ENCODE results near the gene PPIA. TPM values are rescaled to one million over a fixed set of nuclear protein-coding genes. Genes with fewer than 3 reads are reported as not detected.

The PPIA gene
- total RNA-seq, 2 experiments from 2014 or later: 2,573 to 2,935 TPM

- no TSS peak for BruUV-seq (replicated peaks)
Observed at GRCh38 chr7:44791278-44792219, 4.9 kb upstream of the PPIA start.

GRCh38 chr7:44793919-44794318, 2.6 kb upstream of the PPIA start:
- Histone ChIP-seq H2AFZ (ENCODE audit: low read length) (no peak overlapping the region), H3K4me1 (ENCODE audit: insufficient read depth, low read length, poor library complexity, severe bottlenecking) (peaks cover 21% of the 10 kb centered on the region), H3K36me3 (ENCODE audit: insufficient read depth, low read length) (peaks cover 23% of the 10 kb centered on the region), H4K20me1 (ENCODE audit: insufficient read depth, low read length) (peaks cover 15% of the 10 kb centered on the region), H3K79me2 (ENCODE audit: insufficient read depth, low read depth, low read length) (peaks cover 32% of the 10 kb centered on the region), H3K27ac (ENCODE audit: low read depth, low read length, poor library complexity, severe bottlenecking) (no peak overlapping the region), H3K4me3 (ENCODE audit: low read depth, low read length, poor library complexity, severe bottlenecking) (no peak overlapping the region), H3K4me2 (ENCODE audit: low read length) (no peak overlapping the region), H3K9me2 (ENCODE audit: insufficient read depth, low read length) (no peaks in the 10 kb centered on the region), H3K9me3 (ENCODE audit: low read length) (no peaks in the 10 kb centered on the region)
- DNase-seq (ENCODE audit: low spot score): no peak
- CTCF ChIA-PET (ENCODE audit: unreplicated experiment): no interaction called here
- intact Hi-C loops (cut with micrococcal nuclease; ENCODE audit: unreplicated experiment): no loop called here
- POLR2A ChIA-PET: interaction anchor here (1.0 kb wide), 1 partner anchor 41 kb away, joined by 3 read pairs; no protein-coding TSS in a partner anchor
- no peak for TF ChIP-seq EZH2phosphoT487 (IDR thresholded peaks at IDR 0.05; ENCODE audit: borderline replicate concordance, low read depth, low read length)
- no peak for TF ChIP-seq CTCF (conservative IDR thresholded peaks at IDR 0.05; ENCODE audit: low read length)
- no TSS peak for BruUV-seq (replicated peaks)

More at GRCh38 chr7:44791278-44792219, 4.9 kb upstream of the PPIA start:
- no peak overlapping the region for H3K4me2 ChIP-seq (ENCODE audit: low read length)
- no peak for DNase-seq (ENCODE audit: low spot score)
- peaks cover 9% of the 10 kb centered on the region for H3K79me2 ChIP-seq (ENCODE audit: insufficient read depth, low read depth, low read length)
- POLR2A ChIA-PET: interaction anchor here (0.6 to 1.2 kb wide), 2 partner anchors 17 to 18 kb away, joined by 3 read pairs; no protein-coding TSS in a partner anchor
- no peak overlapping the region for H2AFZ ChIP-seq (ENCODE audit: low read length)
- TF ChIP-seq CTCF (conservative IDR thresholded peaks at IDR 0.05; ENCODE audit: low read length) (no peak), EZH2phosphoT487 (IDR thresholded peaks at IDR 0.05; ENCODE audit: borderline replicate concordance, low read depth, low read length) (no peak)
- peaks cover 12% of the 10 kb centered on the region for H3K4me1 ChIP-seq (ENCODE audit: insufficient read depth, low read length, poor library complexity, severe bottlenecking)
- H3K27ac ChIP-seq (ENCODE audit: low read depth, low read length, poor library complexity, severe bottlenecking): no peak overlapping the region
- H3K4me3 ChIP-seq (ENCODE audit: low read depth, low read length, poor library complexity, severe bottlenecking): no peak overlapping the region
- CTCF ChIA-PET (ENCODE audit: unreplicated experiment): no interaction called here
- no peaks in the 10 kb centered on the region for H3K9me3 ChIP-seq (ENCODE audit: low read length)
- intact Hi-C loops (cut with micrococcal nuclease; ENCODE audit: unreplicated experiment): no loop called here
- no peaks in the 10 kb centered on the region for H3K9me2 ChIP-seq (ENCODE audit: insufficient read depth, low read length)
- no peaks in the 10 kb centered on the region for H3K36me3 ChIP-seq (ENCODE audit: insufficient read depth, low read length)
- H4K20me1 ChIP-seq (ENCODE audit: insufficient read depth, low read length): no peaks in the 10 kb centered on the region

GRCh38 chr7:44794331-44794730, 2.1 kb upstream of the PPIA start:
- intact Hi-C loops (cut with micrococcal nuclease; ENCODE audit: unreplicated experiment): no loop called here
- ChIA-PET CTCF (ENCODE audit: unreplicated experiment) (no interaction called here), POLR2A (interaction anchor here (1.0 kb wide), 1 partner anchor 41 kb away, joined by 4 read pairs; no protein-coding TSS in a partner anchor)

More at GRCh38 chr7:44794331-44794730, 2.1 kb upstream of the PPIA start:
- H3K9me3 ChIP-seq (ENCODE audit: low read length): no peaks in the 10 kb centered on the region
- H2AFZ ChIP-seq (ENCODE audit: low read length): no peak overlapping the region
- TF ChIP-seq CTCF (conservative IDR thresholded peaks at IDR 0.05; ENCODE audit: low read length) (no peak), EZH2phosphoT487 (IDR thresholded peaks at IDR 0.05; ENCODE audit: borderline replicate concordance, low read depth, low read length) (no peak)
- BruUV-seq (replicated peaks): no TSS peak
- no peak for DNase-seq (ENCODE audit: low spot score)
- H4K20me1 ChIP-seq (ENCODE audit: insufficient read depth, low read length): peaks cover 17% of the 10 kb centered on the region
- H3K36me3 ChIP-seq (ENCODE audit: insufficient read depth, low read length): peaks cover 27% of the 10 kb centered on the region
- peaks cover 37% of the 10 kb centered on the region for H3K79me2 ChIP-seq (ENCODE audit: insufficient read depth, low read depth, low read length)
- no peak overlapping the region for H3K27ac ChIP-seq (ENCODE audit: low read depth, low read length, poor library complexity, severe bottlenecking)
- H3K4me3 ChIP-seq (ENCODE audit: low read depth, low read length, poor library complexity, severe bottlenecking): no peak overlapping the region
- peaks cover 24% of the 10 kb centered on the region for H3K4me1 ChIP-seq (ENCODE audit: insufficient read depth, low read length, poor library complexity, severe bottlenecking)
- H3K9me2 ChIP-seq (ENCODE audit: insufficient read depth, low read length): no peaks in the 10 kb centered on the region
- H3K4me2 ChIP-seq (ENCODE audit: low read length): 0 out of 2 replicates have a peak overlapping the region, but pooled peaks have one; percentile 23
